Mesothelial cell of epicardium (in vitro differentiated cells): ENCODE data around the gene ZYG11B. TPM values are rescaled to one million over a fixed set of nuclear protein-coding genes. Genes with fewer than 3 reads are reported as not detected.
"Not testable (repeated sequence)": the region's sequence is repeated elsewhere in the genome, so short reads cannot be mapped to it uniquely, and the experiment has no call there.

Experiments used
- DNase-seq, 2 experiments: peaks; one replicate each; pipeline ENCODE4 v3.0.0; 2021; ENCODE audit warnings: low spot score in 2 of 2; ENCODE audit not compliant: unreplicated experiment in 2 of 2
- H3K27ac Mint-ChIP-seq: 2 replicates; pipeline ENCODE4 v1.8.0; 2021; ENCODE audit warnings: mixed read lengths
- H3K27me3 Mint-ChIP-seq: 2 replicates; pipeline ENCODE4 v1.8.0; 2021; ENCODE audit warnings: low read depth, mixed read lengths
- H3K36me3 Mint-ChIP-seq: 2 replicates; pipeline ENCODE4 v1.8.0; 2021; ENCODE audit warnings: mixed read lengths
- H3K4me1 Mint-ChIP-seq: 2 replicates; pipeline ENCODE4 v1.8.0; 2021; ENCODE audit warnings: mixed read lengths
- H3K4me3 Mint-ChIP-seq: 2 replicates; pipeline ENCODE4 v1.8.0; 2021; ENCODE audit warnings: mild to moderate bottlenecking, moderate library complexity, mixed read lengths
- H3K9me3 Mint-ChIP-seq: 2 replicates; pipeline ENCODE4 v1.8.0; 2021; ENCODE audit warnings: mixed read lengths
- total RNA-seq: library from RNA; stranded (reverse); gene quantifications from 3 replicates; pipeline ENCODE4 v1.2.1, GENCODE V29; 2021
- TF ChIP-seq, protein P1 (sequence below): fragments of 200-600 bp; sonication (generic); IDR thresholded peaks from one replicate; pipeline ENCODE4 v1.5.0; 2021; ENCODE audit warnings: antibody characterized with exemption; ENCODE audit not compliant: unreplicated experiment

Gene ZYG11B
- total RNA-seq, 1 donor from 2014 or later = 32.5 TPM

DNA sequence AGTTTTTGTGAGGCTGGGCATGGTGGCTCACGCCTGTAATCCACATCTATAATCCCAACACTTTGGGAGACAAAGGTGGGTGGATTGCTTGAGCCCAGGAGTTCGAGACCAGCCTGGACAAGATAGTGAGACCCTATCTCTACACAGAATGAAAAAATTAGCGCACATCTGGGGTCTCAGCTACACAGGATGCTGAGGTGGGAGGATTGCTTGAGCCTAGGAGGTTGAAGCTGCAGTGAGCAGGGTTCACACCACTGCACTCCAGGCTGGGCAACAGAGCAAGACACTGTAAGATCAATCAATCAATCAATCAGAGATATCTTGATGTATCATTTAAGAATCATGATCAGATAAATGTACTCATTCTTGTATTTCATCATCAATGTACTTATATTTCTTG lies 7.1 kb downstream of the ZYG11B start:
- no peaks in the 10 kb centered on the region for H3K9me3 Mint-ChIP-seq
- H3K4me1 Mint-ChIP-seq = peaks cover 12% of the 10 kb centered on the region
- TF ChIP-seq, protein P1, sequence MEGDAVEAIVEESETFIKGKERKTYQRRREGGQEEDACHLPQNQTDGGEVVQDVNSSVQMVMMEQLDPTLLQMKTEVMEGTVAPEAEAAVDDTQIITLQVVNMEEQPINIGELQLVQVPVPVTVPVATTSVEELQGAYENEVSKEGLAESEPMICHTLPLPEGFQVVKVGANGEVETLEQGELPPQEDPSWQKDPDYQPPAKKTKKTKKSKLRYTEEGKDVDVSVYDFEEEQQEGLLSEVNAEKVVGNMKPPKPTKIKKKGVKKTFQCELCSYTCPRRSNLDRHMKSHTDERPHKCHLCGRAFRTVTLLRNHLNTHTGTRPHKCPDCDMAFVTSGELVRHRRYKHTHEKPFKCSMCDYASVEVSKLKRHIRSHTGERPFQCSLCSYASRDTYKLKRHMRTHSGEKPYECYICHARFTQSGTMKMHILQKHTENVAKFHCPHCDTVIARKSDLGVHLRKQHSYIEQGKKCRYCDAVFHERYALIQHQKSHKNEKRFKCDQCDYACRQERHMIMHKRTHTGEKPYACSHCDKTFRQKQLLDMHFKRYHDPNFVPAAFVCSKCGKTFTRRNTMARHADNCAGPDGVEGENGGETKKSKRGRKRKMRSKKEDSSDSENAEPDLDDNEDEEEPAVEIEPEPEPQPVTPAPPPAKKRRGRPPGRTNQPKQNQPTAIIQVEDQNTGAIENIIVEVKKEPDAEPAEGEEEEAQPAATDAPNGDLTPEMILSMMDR = no peak

DNA sequence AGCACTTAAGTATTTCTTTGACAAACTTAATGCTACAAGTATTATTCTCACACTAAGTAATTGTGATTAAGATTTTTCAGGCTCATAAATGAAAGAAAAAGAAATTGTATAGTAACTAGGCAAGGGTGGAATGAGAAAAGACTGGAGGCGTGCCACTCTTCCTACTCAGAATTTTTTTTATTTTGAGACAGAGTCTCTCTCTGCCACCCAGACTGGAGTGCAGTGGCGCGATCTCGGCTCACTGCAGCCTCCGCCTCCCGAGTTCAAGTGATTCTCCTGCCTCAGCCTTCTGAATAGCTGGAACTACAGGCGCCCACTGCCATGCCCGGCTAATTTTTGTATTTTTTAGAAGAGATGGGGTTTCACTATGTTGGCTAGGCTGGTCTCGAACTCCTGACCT lies 9.1 kb downstream of the ZYG11B start:
- H3K9me3 Mint-ChIP-seq, H3K36me3 Mint-ChIP-seq, DNase-seq, H3K4me1 Mint-ChIP-seq, H3K4me3 Mint-ChIP-seq, H3K27me3 Mint-ChIP-seq, H3K27ac Mint-ChIP-seq: not testable (repeated sequence)

More for the DNA sequence above, 7.1 kb downstream of the ZYG11B start:
- H3K4me3 Mint-ChIP-seq = no peak overlapping the region
- H3K27me3 Mint-ChIP-seq = no peaks in the 10 kb centered on the region
- no peak for DNase-seq
- no peak overlapping the region for H3K27ac Mint-ChIP-seq
- H3K36me3 Mint-ChIP-seq = peaks cover 7% of the 10 kb centered on the region

DNA sequence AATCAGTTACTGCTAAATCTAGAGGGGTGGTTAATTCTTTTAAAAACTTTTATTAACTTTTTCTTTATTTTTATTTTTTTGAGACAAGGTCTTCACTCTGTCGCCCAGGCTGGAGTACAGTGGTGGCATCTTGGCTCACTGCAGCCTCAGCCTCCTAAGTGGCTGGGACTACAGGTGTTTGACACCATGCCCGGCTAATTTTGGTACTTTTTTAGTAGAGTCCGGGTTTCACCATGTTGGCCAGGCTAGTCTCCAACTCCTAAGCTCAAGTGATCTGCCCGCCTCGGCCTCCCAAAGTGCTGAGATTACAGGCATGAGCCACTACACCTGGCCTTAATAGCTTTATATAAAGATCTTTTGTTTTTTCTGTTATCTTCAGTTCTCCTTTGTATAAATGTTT lies 11.9 kb downstream of the ZYG11B start:
- no peak overlapping the region for H3K4me3 Mint-ChIP-seq
- no peaks in the 10 kb centered on the region for H3K9me3 Mint-ChIP-seq
- DNase-seq = no peak
- peaks cover 8% of the 10 kb centered on the region for H3K4me1 Mint-ChIP-seq
- TF ChIP-seq, protein P1 = no peak
- peaks cover 4% of the 10 kb centered on the region for H3K36me3 Mint-ChIP-seq
- H3K27me3 Mint-ChIP-seq = no peaks in the 10 kb centered on the region
- peak overlapping the region; percentile 1 for H3K27ac Mint-ChIP-seq

DNA sequence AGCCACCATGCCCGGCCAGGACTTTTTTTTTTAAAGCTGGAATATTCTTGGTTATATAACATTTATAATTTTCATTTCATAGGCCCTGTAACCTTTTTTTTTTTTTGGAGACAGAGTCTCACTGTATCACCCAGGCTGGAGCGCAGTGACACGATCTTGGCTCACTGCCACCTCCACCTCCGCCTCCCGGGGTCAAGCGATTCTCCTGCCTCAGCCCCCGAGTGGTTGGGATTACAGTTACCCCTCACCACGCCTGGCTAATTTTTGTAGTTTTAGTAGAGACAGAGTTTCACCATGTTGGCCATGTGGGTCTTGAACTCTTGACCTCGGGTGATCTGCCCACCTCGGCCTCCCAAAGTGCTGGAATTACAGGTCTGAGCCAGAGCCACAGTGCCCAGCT lies 12.6 kb downstream of the ZYG11B start:
- H3K4me3 Mint-ChIP-seq = no peak overlapping the region
- no peak for DNase-seq
- H3K27me3 Mint-ChIP-seq = no peaks in the 10 kb centered on the region
- no peaks in the 10 kb centered on the region for H3K9me3 Mint-ChIP-seq
- peaks cover 4% of the 10 kb centered on the region for H3K36me3 Mint-ChIP-seq
- H3K27ac Mint-ChIP-seq = peak overlapping the region; percentile 12
- peaks cover 8% of the 10 kb centered on the region for H3K4me1 Mint-ChIP-seq
- TF ChIP-seq, protein P1 = no peak

DNA sequence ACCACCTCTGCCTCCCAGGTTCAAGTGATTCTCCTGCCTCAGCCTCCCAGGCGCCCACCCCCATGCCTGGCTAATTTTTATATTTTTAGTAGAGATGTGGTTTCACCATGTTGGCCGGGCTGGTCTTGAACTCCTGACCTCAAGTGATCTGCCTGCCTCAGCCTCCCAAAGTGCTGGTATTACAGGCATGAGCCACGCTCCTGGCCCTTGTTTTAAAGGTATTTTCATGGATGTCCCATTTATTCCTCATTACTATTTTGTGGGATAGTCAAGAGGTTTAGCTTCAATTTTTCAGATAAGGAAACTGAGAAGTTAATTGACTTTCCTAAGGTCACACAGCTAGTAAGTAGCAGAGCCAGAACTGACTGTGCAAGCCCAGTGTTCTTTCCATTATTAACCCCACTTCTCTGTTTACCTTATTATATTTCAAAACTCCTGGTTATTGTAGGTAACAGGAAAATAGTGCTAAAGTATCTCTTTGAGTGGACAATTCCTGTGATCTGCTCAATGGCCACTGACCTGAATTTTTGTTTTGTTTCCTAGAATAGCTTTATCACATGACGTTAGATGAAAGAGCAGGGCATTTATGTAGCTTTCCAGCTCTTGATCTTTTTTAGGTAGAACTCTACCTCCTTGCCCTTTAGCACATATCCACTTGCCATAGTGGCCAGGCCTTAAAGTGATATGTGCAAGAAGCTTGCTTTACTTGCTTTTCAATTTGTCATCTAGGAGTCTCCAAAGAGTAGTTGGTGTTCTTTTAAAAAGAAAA lies 13.6 kb downstream of the ZYG11B start:
- TF ChIP-seq, protein P1 = no peak
- Mint-ChIP-seq H3K27ac (no peak overlapping the region), H3K4me3 (no peak overlapping the region), H3K4me1 (peaks cover 8% of the 10 kb centered on the region), H3K9me3 (no peaks in the 10 kb centered on the region), H3K36me3 (peaks cover 4% of the 10 kb centered on the region), H3K27me3 (no peaks in the 10 kb centered on the region)
- DNase-seq = no peak

DNA sequence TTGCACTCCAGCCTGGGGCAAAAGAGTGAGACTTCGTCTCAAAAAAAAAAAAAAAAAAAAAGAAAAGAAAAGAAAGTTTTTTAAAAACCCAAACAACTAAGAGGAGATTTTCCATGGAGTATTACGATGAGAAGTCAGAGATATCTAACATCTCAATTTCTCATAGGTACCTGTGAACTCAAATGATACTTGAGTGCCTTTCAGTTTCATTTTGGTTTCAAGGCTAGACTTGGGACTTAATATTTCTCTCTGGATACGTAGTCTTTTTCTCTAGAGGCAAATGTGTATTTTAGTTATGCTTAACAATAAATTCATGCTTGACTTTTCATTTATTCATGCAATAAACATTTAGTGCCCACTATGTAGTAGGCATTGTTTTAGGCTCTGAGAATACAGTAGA lies 15.0 kb downstream of the ZYG11B start:
- DNase-seq = no peak
- no peak overlapping the region for H3K4me3 Mint-ChIP-seq
- H3K27ac Mint-ChIP-seq = no peak overlapping the region
- H3K9me3 Mint-ChIP-seq = no peaks in the 10 kb centered on the region
- peaks cover 8% of the 10 kb centered on the region for H3K4me1 Mint-ChIP-seq
- TF ChIP-seq, protein P1 = no peak
- H3K27me3 Mint-ChIP-seq = no peaks in the 10 kb centered on the region
- H3K36me3 Mint-ChIP-seq = peaks cover 4% of the 10 kb centered on the region
